ENCODE results near the gene ATXN7L2. TPM values are rescaled to one million over a fixed set of nuclear protein-coding genes. Genes with fewer than 3 reads are reported as not detected.
A peak's percentile ranks its signal among the peaks of the same experiment; 100 is the strongest.
"Not testable (repeated sequence)": the region's sequence is repeated elsewhere in the genome, so short reads cannot be mapped to it uniquely, and the experiment has no call there.

Gene ATXN7L2
- total and polyA plus RNA-seq, 11 donors: 1.2 to 3.8 (median 2.1) TPM

- ATAC-seq (peak in 1 of 4 donors; percentile 23), DNase-seq (no peak)
- peaks cover 0 to 28% (median 5%) of the 10 kb centered on the region in 12 donors for H3K4me1 ChIP-seq
- no peak overlapping the region for H3K4me3 ChIP-seq
- H3K27ac ChIP-seq: peak overlapping the region in 1 of 12 donors; percentile 14
- H3K36me3 ChIP-seq: peaks cover 0 to 18% (median 0%) of the 10 kb centered on the region in 9 donors
- H3K9me3 ChIP-seq: no peaks in the 10 kb centered on the region
- TF ChIP-seq CTCF (IDR thresholded peaks at IDR 0.05) (no peak), POLR2A (IDR thresholded peaks at IDR 0.05) (no peak)
- WGBS, 4 donors: 34 to 57% (median 46%) methylated on average over 3 of the region's 3 CpGs
- intact Hi-C loops (cut with DNase I): loop anchor here in 1 of 10 donors (1.0 to 5.0 kb wide), 2 partner anchors 30 to 45 kb away; partner anchors contain the start of gene PSMA5
- H3K27me3 ChIP-seq: peaks cover 0 to 39% (median 0%) of the 10 kb centered on the region in 9 donors
Measured at GRCh38 chr1:109472779-109473178, 10.9 kb upstream of the ATXN7L2 start.

GRCh38 chr1:109473284-109474057 is 10.2 kb upstream of the ATXN7L2 start:
- Histone ChIP-seq H3K27ac (peak overlapping the region in 1 of 12 donors; percentile 14), H3K4me1 (peaks cover 0 to 21% (median 5%) of the 10 kb centered on the region in 12 donors), H3K36me3 (peaks cover 0 to 22% (median 0%) of the 10 kb centered on the region in 9 donors), H3K27me3 (peaks cover 0 to 32% (median 0%) of the 10 kb centered on the region in 9 donors)
- not testable (repeated sequence) for H3K4me3 ChIP-seq, H3K9me3 ChIP-seq
- intact Hi-C loops (cut with DNase I): loop anchor here in 1 of 10 donors (5.0 kb wide), 1 partner anchor 46 kb away; the partner anchor contains the start of gene PSMA5
- 78 to 91% (median 83%) methylated on average over 11 to 12 of the region's 12 CpGs for WGBS, 4 donors
- ATAC-seq (peak; percentile 31 to 60 (median 48)), DNase-seq (peak in 1 of 5 donors; percentile 15)

- ATAC-seq: peak; percentile 55 to 70 (median 65)
- 26 to 40% (median 31%) methylated on average over 1 of the region's 1 CpG for WGBS, 4 donors
- DNase-seq: peak in 1 of 5 donors; percentile 21
- TF ChIP-seq CTCF (IDR thresholded peaks at IDR 0.05) (no peak), POLR2A (IDR thresholded peaks at IDR 0.05) (no peak)
- Histone ChIP-seq H3K4me1 (peaks cover 0 to 21% (median 5%) of the 10 kb centered on the region in 12 donors), H3K36me3 (peaks cover 0 to 27% (median 6%) of the 10 kb centered on the region in 9 donors), H3K9me3 (no peaks in the 10 kb centered on the region), H3K4me3 (no peak overlapping the region), H3K27me3 (peaks cover 0 to 23% (median 0%) of the 10 kb centered on the region in 9 donors), H3K27ac (no peak overlapping the region)
- intact Hi-C loops (cut with DNase I): loop anchor here in 1 of 10 donors (5.0 kb wide), 1 partner anchor 47 kb away; the partner anchor contains the start of gene PSMA5
Measured at GRCh38 chr1:109474697-109475096, 9.0 kb upstream of the ATXN7L2 start.

GRCh38 chr1:109475261-109475660 is 8.4 kb upstream of the ATXN7L2 start:
- H3K4me1 ChIP-seq: peaks cover 0 to 21% (median 5%) of the 10 kb centered on the region in 12 donors

More at GRCh38 chr1:109475261-109475660, 8.4 kb upstream of the ATXN7L2 start:
- Histone ChIP-seq H3K27me3 (peaks cover 0 to 17% (median 0%) of the 10 kb centered on the region in 9 donors), H3K4me3 (no peak overlapping the region), H3K36me3 (peaks cover 0 to 27% (median 9%) of the 10 kb centered on the region in 9 donors), H3K27ac (no peak overlapping the region), H3K9me3 (no peaks in the 10 kb centered on the region)
- 79 to 85% (median 82%) methylated on average over 9 of the region's 9 CpGs for whole genome bisulfite sequencing, 4 donors
- peak in 1 of 5 donors; percentile 8 for DNase-seq
- TF ChIP-seq CTCF (IDR thresholded peaks at IDR 0.05) (no peak), POLR2A (IDR thresholded peaks at IDR 0.05) (no peak)
- no peak for ATAC-seq
- intact Hi-C loops (cut with DNase I): no loop called here

All from heart left ventricle (tissue), 16 donors.